HG03280 (cell line): Measurements from ENCODE around the gene FSTL3.
"Not testable (repeated sequence)": the region's sequence is repeated elsewhere in the genome, so short reads cannot be mapped to it uniquely, and the experiment has no call there.

Source experiments
- ATAC-seq: cut with Tn5 transposase; IDR thresholded peaks from one replicate; pipeline ENCODE4 v1.9.1; 2021; ENCODE audit warnings: mild to moderate bottlenecking, moderate library complexity; ENCODE audit not compliant: unreplicated experiment

The FSTL3 gene

GRCh38 chr19:676339-677105 lies at the start of gene FSTL3:
TSS of gene FSTL3 (plus strand) at chr19:676392. CDS start at chr19:676424, 32 bp downstream.
- ATAC-seq, result no peak

GRCh38 chr19:626566-626965 lies 49.6 kb upstream of the FSTL3 start:
- ATAC-seq, result not testable (repeated sequence)

GRCh38 chr19:628168-628567 lies 48.0 kb upstream of the FSTL3 start:
- no peak for ATAC-seq

GRCh38 chr19:629515-629914 lies 46.7 kb upstream of the FSTL3 start:
- ATAC-seq, result not testable (repeated sequence)

- no peak for ATAC-seq
These were observed 46.1 kb upstream of the FSTL3 start for GRCh38 chr19:629961-630714.

- peak; percentile 30 for ATAC-seq
These were observed 43.6 kb upstream of the FSTL3 start for GRCh38 chr19:632579-633067.

- ATAC-seq, result peak; percentile 87
These were observed 43.0 kb upstream of the FSTL3 start, which contains the start of gene POLRMT for GRCh38 chr19:633068-633785. TSS of gene POLRMT (minus strand) at chr19:633537. CDS start at chr19:633512, 25 bp downstream.

- no peak for ATAC-seq
These were observed 42.2 kb upstream of the FSTL3 start for GRCh38 chr19:633786-634639.

GRCh38 chr19:634975-635652 lies 41.1 kb upstream of the FSTL3 start:
- no peak for ATAC-seq

GRCh38 chr19:638906-639252 lies 37.3 kb upstream of the FSTL3 start:
- no peak for ATAC-seq

GRCh38 chr19:639253-640160 lies 36.7 kb upstream of the FSTL3 start, which contains the start of gene FGF22:
TSS of gene FGF22 (plus strand) at chr19:639879. CDS start at chr19:639926, 47 bp downstream.
- ATAC-seq, result peak; percentile 72

- no peak for ATAC-seq
These were observed 36.0 kb upstream of the FSTL3 start for GRCh38 chr19:640161-640558.

- ATAC-seq, result no peak
These were observed 35.5 kb upstream of the FSTL3 start for GRCh38 chr19:640606-641189.

- no peak for ATAC-seq
These were observed 34.5 kb upstream of the FSTL3 start for GRCh38 chr19:641702-642101.

GRCh38 chr19:642767-643727 lies 33.1 kb upstream of the FSTL3 start:
- ATAC-seq, result no peak

GRCh38 chr19:643736-644135 lies 32.5 kb upstream of the FSTL3 start:
- no peak for ATAC-seq

GRCh38 chr19:644363-644762 lies 31.8 kb upstream of the FSTL3 start:
- ATAC-seq, result no peak
